NCI-H82 treated with DMSO at 0.1 percent for 48 hours (cell line): ENCODE measurements around the gene ZDHHC14.
"Not testable (repeated sequence)": the region's sequence is repeated elsewhere in the genome, so short reads cannot be mapped to it uniquely, and the experiment has no call there.

Experiments used
- DNase-seq: peaks from one replicate; lab custom pipeline; 2025; ENCODE audit not compliant: unreplicated experiment; lab: John Stamatoyannopoulos, UW

ZDHHC14 gene

DNA sequence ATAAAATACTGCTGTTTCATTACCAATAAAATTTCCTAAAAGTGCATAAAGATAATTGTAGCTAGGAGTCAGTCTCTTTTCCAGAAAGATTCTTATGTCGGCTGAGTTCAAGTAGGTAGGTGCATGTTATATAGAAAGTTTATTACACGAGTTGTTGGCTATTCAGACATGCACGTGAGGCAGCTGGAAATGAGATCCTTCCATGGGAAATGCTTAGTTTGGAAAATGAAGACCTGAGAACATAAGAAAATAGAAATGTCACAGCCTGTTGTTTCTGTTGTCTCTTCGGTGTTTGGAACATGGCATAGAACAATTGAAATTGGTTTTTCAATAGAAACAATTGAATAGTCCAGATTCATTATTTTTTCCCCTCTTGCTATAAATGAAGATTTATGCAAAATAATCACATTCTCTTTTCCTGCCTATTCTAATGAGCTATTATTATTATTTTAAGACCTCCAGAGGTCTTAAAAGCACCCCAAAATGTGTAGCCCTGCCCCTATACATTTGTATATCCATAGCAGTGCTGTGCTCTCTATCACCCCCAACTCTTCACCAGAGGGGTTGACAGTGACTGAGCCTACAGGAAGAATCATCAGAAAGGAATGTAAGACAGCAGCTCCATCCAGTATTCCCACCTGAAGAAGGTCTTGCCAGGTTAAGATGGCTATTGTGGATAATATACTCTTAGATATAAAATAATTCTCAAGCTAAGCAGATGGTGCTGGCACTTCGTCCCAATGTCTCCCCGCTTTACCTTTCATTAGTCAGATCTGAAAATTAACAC, 82.2 kb downstream of the ZDHHC14 start:
- DNase-seq, result no peak

DNA sequence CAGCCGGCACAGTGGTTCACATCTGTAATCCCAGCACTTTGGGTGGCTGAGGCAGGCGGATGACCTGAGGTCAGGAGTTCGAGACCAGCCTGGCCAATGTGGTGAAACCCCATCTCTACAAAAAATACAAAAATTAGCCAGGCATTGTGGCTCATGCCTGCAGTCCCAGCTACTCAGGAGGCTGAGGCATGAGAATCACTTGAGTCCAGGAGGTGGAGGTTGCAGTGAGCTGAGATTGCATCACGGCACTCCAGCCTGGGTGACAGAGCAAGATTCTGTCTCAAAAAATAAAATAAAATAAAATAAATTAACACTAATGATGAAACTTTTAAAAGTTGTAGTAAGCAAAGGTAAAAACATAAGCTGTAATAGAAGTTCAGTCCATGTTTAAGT, 82.7 kb downstream of the ZDHHC14 start:
- not testable (repeated sequence) for DNase-seq

DNA sequence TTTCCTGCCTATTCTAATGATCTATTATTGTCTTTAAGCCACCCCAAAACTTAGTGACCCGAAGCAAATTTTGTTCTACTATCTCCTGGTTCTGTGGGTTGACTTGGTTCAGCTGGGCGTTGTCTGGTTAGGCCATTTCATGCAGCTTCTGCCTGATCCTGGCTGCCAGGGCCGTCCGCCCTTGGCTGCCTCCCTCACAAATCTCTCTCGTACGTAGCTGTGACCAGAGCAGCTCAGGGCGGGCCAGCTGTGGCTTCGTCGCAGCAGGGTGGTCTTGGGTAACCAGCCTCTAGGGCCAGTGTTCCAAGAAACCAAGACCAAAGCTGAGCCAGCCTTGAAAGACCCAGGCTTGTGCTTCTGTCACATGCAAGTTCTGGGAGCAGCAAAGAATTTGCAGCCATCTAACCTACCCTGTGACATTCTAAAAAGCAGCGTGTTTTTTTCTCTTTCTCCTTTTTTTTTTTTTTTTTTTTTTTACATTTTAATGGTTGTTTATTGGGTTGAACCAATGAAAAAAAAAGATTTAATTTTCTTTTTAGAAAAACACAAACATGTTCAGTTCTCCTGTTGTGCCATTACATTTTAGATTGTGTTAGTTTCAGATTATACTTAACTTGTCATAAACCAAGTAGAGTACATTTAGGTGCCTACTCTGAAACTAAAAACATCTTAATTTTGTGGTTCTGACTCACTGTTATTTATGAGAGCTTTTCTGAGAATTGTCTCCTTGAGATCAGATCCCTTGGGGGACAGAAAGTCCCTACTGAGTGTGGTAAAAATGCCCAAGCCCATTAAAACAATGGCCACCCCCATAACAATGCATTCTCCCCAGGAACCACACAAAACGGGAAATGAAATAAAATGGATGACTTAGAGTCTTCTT, 83.9 kb downstream of the ZDHHC14 start:
- DNase-seq, result no peak

DNA sequence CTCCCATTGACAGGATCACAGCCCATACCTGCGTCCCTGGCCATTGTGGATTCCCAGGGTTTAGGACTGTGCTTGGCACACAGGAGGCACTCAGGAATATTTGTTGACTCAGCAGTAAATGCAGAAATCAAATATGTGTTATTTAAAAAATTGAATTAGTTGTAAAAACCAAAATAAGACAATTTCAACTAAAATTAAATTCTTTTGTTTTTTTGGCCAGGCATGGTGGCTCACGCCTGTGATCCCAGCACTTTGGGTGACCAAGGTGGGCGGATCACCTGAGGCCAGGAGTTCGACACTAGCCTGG, 85.3 kb downstream of the ZDHHC14 start:
- DNase-seq, result no peak

DNA sequence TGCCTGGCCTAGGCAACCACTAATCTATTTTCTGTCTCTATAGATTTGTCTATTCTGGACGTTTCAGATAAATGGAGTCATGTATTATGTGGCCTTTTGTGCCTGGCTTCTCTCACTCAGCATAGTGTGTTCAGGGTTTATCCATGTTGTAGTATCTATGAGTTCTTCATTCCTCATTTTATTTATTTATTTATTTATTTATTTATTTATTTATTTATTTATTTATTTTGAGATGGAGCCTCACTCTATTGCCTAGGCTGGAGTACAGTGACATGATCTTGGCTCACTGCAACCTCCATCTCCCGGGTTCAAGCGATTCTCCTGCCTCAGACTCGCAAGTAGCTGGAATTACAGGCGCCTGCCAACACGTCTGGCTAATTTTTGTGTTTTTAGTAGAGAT, 86.3 kb downstream of the ZDHHC14 start:
- DNase-seq, result not testable (repeated sequence)

DNA sequence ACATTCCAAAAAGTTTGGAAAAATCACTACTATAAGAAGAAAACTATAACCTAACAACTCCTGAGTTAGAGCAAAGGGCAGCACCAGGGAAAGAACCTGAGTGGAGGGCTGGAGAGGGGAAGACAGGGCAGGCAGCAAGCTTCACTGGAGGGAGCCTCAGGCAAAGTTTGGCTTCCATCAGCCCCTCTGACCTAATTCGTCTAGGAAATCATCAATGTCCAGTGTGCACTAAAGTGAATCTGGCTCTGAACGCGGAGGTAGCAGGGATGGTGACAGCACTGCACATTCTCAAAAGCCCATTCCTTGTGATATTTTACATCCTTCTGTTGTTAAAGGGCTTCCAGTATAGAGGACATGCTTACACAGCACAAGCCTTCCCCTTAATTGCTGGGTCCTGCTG, 87.1 kb downstream of the ZDHHC14 start:
- DNase-seq, result no peak

DNA sequence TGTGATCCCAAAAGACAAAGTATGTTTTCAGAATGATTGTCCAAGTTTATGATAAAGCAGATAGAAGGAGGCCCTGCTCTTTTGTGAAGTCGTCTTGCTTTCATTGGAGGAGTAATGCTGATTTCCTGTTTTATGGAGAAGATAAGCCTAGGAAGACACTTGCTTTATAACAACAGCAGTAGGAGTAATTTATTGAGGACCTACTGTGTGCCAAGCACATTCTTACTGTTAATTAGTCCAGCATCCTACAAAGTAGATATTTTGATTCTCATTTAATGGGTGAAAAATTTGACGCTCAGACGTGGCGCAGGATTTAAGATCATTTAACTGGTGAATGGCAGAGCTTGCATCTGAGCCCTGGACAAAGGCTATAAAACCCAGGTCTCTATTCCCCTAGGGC, 87.6 kb downstream of the ZDHHC14 start:
- DNase-seq, result no peak

DNA sequence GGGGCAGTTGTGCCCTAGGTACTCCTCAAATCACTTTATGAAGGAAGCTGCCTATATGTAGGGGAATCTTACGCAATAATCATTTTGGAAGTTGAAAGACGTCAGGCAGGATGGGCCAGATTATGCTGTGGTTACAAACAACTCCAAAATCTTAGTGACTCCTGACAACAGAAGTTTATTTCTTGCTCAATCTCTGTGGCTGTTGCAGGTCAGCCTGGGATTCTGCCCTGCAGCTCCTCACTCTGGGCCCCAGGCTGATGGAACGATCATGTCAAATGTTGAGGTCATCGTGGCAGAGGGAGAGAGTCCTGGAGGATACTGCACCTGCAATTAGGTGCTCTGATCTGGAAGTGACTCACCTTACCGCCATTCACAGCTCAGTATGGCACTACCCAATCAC, 88.4 kb downstream of the ZDHHC14 start:
- DNase-seq, result no peak

DNA sequence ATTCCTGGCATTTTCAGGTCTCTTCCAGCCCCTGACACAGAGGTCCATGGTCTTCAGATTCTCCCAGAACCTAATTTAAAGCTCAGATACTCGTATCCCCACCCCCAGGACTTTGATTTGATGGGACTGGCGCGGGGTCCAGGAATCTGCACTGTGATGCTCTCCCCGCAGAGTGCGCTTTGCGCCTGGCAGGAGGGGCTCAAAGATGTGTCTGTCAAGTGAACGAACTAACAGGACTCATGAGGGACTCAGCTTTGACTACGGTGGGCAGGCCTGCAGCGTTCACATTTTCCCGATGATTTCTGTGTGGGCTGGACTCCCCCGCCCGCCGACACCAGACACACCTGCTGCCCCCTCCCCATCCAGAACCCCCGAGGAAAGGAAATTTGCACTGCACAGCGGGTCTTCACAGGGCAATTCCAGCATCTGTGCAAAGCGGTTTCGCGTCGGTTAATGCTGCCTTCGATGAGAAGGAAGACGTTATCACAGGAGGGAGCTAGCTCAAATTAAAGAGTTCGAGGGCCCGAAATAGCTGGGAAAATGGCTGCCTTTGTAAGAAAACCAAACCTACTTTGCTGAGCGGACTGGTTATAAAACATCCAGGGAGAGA, 90.2 kb downstream of the ZDHHC14 start:
- DNase-seq, result no peak

DNA sequence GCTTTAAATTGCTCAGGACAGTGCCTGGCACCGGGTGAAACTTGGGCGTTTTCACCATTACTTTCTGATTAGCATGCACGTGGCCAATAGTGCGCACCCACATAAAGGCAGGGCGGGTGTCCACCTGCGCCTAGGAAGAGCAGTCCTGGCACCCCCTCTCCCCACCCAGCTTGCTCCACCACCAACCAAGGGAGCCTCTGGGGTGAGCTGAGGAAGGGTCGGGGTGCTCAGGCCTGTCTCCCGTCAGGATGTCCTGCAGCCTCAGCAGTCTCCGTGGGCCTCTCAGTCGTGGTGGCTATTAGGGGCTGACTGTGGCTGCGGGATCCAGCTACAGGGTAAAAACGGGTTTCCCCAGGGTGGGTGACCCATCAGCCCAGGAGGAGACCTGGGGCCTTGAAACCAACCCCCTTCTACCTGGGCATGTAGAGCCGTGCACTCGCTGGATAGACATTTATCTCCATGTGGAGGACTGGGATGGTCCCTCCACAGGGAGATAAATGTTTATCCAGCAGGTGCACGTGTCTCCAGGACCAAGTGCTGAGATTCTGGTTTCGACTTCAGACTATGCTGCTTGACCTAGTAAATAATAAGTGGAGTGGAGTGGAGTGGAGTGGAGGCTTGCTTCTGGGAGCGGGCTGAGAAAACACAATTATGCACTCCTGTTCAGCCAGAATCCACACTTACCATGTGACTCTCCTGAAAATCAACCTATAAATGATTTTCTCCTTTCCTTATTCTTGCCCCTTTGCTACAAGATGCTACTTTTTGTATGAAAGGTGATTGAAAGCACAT, 91.1 kb downstream of the ZDHHC14 start:
- no peak for DNase-seq

DNA sequence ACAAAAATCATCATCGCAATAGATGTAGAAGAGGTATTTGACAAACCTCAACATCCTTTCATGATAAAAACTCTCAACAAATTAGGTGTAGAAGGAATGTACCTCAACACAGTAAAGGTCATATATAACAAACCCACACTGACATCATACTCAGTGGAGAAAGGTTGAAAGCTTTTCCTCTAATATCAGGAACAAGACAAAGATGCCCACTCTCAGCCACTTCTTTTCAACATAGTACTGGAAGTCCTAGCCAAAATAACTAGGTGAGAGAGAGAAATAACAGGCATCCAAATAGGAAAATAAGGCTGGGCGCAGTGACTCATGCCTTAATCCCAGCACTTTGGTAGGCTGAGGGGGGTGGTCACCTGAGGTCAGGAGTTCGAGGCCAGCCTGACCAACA, 95.8 kb downstream of the ZDHHC14 start:
- no peak for DNase-seq

DNA sequence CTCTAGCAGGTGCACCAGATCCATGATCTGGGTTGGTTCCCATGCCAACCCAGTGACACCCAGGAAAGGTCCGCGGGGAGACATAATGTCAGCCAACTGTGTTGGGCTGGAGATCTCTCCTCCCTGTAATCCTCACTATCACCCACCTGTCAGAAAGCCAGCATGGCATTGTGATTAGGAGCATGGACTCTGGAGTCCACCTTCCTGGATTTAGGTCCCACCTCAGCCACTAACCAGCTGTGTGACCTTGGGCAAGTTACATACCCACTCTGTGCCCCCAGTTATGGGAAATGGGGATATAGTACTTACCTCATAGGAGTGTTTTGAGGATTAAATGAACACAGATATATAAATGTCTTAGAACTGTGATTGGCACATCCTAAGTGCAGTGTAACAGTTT, 97.9 kb downstream of the ZDHHC14 start:
- DNase-seq, result no peak

DNA sequence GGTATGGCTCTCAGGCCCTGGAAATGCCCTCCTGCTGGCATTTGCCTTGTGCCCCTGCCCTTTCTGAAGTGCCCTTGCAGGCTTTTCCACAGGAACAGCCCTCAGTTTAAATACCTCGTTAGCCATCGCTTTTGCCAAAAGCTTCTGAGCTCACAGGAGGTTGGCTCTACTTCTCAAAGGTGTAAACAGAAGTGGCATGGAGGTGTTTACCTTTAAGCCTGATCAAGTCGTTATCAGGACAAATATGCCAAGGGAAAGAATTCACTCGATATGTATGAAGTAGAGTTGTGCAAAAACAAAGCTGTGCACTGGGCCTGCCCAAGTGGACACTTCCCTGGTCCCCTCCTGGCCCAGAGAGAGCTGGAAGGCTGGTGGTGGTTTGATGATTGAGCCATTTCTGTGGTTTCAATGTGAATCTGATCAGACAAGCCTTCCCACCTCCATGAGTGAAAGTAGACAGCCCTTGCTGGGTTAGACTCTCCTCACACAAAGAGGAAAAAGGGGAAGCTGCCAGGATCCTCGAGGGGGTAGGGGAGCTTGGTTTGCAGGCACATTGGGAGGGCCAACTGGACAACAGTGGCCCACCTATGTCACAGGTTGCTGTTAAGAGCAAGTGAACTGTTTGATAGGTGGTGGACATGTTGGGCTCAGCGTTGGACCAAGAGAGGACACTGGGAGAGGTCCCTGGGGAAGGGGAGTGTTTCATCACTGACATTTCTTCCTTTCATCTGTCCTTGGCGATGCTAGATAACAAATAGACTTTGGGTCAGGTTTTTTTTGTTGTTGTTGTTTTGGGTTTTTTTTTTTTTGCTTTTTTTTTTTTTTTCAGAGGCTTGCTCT, 98.7 kb downstream of the ZDHHC14 start:
- DNase-seq, result no peak

DNA sequence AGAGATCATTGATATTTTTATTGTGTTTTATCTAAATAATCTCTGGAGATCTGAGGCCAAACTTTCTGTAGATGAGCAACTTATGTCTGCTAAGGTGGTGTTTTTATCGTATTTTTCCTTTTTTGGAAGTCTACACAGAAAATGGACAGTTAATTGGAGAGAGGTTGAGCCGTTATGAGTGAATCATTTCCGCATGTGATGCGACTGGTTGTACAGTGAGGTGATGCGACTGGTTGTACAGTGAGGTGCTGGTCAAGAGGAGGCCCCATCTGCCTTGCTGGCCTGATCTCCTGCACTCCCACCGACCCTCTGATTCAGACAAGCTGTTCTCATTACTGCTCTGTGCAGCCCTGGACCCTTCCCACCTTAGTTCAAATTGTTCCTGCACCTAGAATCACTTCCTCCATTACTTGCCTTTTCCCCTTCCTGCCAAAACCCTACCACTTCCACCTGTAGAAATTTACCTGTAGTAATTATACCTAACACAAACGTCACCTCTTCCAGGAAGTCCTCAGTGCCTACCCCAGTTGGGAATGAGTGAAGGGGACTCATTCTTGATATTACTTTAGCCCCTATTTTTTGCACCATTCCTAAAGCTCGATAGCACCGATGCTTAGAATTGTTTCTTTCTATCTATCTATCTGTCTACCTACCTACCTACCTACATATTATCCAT, 100.3 kb downstream of the ZDHHC14 start:
- DNase-seq, result no peak

DNA sequence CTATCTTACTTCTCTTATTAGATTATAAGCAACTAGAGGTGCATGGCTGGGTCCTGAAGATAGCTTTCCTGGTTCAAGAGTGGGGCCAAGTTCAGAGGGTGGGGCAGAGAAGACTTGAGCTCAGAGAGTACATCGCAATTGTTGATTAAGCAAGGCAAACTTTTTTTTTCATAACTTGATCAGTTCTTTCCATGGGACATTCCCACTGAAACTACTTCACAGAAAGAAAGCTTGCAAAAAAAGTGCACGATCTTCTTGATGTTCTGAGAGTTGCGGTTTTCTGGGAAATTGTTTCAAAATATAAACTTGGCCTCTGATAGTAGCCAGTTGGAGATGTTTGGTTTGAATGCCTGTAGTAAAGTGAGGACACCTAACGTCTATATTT, 100.9 kb downstream of the ZDHHC14 start:
- DNase-seq, result no peak

DNA sequence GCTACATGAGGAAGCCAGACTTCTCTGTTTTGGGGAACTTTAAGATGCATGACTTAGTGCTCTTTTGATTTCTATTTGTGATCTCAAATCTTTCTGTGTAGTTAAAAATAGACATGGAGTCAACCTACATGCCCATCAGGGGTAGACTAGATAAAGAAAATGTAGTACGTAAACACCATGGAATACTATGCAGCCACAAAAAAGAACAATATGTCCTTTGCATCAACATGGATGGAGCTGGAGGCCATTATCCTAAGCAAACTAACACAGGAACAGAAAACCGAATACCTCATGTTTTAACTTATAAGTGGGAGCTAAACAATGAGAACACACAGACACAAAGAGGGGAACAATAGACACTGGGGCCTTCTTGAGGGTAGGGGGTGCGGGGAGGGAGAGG, 102.8 kb downstream of the ZDHHC14 start:
- DNase-seq, result no peak

DNA sequence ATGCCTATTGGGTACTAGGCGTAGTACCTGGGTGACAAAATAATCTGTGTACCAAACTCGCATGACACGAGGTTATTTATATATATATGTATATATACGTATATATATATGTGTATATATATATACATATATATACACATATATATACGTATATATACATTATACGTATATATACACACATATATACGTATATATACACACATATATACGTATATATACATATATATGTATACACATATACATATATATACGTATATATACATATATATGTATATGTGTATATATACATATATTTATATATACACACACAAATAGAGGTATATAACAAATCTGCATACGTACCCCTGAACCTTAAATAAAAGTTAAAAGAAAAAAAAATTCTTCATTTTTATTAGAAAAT, 103.2 kb downstream of the ZDHHC14 start:
- DNase-seq, result no peak

DNA sequence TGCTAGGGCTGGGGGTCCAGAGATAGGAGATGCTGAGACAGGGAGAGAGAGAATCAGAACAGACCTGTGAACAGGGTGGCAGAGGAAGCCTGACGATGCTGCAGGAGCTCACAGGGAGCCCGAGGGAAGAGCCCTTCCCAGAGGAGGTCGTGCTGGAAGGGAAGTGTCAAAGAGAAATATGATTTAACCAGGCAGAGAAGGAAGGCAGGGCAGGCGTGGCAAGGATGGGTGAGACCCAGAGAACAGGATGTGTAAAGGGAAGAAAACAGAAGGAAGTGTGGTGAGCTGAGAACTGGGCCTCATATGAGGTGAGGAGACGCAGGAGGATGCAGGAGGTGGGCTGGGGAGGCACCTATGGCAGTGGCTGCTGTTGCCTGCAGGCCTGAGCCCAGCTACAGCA, 105.6 kb downstream of the ZDHHC14 start:
- DNase-seq, result no peak

DNA sequence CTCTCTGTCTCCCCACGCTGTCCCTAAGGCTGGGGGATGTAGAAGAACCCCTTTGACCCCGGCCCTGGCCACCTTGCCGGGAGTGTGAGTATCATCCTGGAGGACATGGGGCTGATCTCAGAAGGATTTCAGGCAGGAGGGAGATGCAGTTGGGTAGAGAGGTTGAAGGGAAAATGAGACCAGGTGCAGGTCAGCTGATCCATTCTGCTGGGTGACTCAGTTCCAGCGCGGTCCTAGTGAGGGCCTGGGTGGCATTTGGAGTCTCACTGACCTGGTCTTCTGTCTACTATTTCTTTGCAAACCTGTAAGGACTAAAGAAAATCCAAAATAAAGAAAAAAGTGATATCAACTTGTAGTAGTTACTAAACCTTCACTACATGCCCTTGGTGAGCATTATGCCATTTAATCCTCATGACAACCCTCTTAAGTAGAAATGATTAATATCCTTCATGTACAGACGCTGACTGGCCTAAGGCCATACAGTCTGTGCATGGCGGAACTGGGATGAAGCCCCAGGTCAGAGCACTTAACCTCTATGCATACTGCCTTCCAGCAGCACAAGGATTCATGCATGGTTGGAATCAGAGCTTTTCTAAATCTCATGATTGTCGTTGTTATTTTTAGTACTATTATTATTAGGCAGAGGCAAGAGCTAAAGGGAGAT, 106.3 kb downstream of the ZDHHC14 start:
- peak; percentile 5 for DNase-seq
